MM.1S (cell line): ENCODE data around the gene ALS2.
A peak's percentile ranks its signal among the peaks of the same experiment; 100 is the strongest.
"Not testable (repeated sequence)": the region's sequence is repeated elsewhere in the genome, so short reads cannot be mapped to it uniquely, and the experiment has no call there.

ENCODE experiments used
- EZH2phosphoT487 ChIP-seq: fragments of 300-600 bp; sonication (generic); IDR thresholded peaks from 2 replicates; pipeline ENCODE4 v1.6.1; 2018; ENCODE audit warnings: antibody characterized with exemption, low read length
- TF ChIP-seq, protein P1 (sequence below): fragments of 300-600 bp; sonication (generic); IDR thresholded peaks from 2 replicates; pipeline ENCODE4 v1.5.1; 2016; ENCODE audit warnings: antibody characterized with exemption, low read length, mixed read lengths

DNA sequence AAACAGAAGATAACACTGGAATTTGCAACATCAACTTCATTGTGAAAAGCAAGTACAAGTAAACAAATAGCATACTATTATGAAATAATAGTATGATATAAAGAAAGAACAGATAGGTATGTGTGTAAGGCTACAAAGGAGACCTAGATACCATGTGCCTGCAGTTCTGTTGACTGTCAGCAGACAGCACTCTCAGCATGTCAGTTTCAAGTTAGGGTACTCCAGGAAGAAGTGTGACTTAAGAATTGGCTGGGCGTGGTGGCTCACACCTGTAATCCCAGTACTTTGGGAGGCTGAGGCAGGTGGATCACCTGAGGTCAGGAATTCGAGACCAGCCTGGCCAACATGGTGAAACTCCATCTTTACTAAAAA lies 18.2 kb upstream of the ALS2 start:
- TF ChIP-seq, protein P1, sequence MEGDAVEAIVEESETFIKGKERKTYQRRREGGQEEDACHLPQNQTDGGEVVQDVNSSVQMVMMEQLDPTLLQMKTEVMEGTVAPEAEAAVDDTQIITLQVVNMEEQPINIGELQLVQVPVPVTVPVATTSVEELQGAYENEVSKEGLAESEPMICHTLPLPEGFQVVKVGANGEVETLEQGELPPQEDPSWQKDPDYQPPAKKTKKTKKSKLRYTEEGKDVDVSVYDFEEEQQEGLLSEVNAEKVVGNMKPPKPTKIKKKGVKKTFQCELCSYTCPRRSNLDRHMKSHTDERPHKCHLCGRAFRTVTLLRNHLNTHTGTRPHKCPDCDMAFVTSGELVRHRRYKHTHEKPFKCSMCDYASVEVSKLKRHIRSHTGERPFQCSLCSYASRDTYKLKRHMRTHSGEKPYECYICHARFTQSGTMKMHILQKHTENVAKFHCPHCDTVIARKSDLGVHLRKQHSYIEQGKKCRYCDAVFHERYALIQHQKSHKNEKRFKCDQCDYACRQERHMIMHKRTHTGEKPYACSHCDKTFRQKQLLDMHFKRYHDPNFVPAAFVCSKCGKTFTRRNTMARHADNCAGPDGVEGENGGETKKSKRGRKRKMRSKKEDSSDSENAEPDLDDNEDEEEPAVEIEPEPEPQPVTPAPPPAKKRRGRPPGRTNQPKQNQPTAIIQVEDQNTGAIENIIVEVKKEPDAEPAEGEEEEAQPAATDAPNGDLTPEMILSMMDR: peak; percentile 42
- not testable (repeated sequence) for TF ChIP-seq EZH2phosphoT487
